ENCODE measurements around the gene OR1F1. TPM values are rescaled to one million over a fixed set of nuclear protein-coding genes. Genes with fewer than 3 reads are reported as not detected.

Gene OR1F1
- total RNA-seq, 1 experiment from 2014 or later: 0.44 TPM

DNA sequence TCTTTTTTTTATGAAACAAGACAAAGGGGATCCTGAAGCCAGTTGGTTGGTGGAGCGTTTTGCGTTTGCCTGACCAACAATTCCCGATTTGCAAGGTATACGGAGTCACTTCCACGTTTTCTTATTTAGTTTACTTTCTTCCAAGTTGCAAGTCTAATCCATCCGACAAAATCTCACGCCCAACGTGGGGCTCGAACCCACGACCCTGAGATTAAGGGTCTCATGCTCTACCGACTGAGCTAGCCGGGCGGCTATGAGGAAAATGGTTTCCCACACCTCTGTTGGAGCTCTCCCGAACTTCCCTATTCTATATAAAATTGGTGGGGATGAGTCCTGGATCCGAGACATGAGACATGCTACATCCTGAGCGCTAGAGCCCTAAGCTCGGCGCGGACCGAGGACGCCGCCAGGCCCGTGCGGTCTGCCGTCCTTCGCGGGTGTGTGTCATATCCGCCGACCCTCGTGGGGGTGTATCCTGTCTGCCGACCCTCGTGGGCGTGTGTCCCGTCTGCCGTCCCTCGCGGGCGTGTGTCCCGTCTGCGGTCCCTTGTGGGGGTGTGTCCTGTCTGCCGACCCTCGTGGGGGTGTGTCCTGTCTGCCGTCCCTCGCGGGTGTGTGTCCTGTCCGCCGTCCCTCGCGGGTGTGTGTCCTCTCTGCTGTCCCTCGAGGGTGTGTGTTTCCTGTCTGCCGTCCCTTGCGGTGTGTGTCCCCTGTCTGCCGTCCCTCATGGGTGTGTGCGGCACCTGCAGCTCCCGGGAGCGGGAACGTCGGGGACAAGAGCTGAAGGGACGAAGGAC is 30.6 kb upstream of the OR1F1 start:
- ChIA-PET POLR2A (interaction anchor here (1.0 to 3.4 kb wide), 6 partner anchors 7 to 129 kb away, joined by 3 to 41 read pairs (median 8); partner anchors contain the start of gene ZSCAN10), CTCF (interaction anchor here (0.6 to 6.2 kb wide), 10 partner anchors 6 to 154 kb away, joined by 3 to 95 read pairs (median 5); partner anchors contain the start of gene ZNF213)
- no peaks in the 10 kb centered on the region for H3K9me3 Mint-ChIP-seq
- H3K27me3 Mint-ChIP-seq (ENCODE audit: low read depth): peaks cover 35% of the 10 kb centered on the region
- H3K4me3 Mint-ChIP-seq: peak overlapping the region; percentile 91
- H3K36me3 Mint-ChIP-seq: no peaks in the 10 kb centered on the region
- DNase-seq (ENCODE audit: low spot score): peak; percentile 90
- peak; percentile 66 for ATAC-seq
- H3K4me1 Mint-ChIP-seq: peaks cover 6% of the 10 kb centered on the region
- peak overlapping the region; percentile 80 for H3K27ac Mint-ChIP-seq
- no peak for TF ChIP-seq ARID4B (CRISPR knock-in tag; IDR thresholded peaks at IDR 0.05; ENCODE audit: borderline replicate concordance)
- TF ChIP-seq CREM (CRISPR knock-in tag; IDR thresholded peaks at IDR 0.05): no peak
- TF ChIP-seq IRF2 (CRISPR knock-in tag; IDR thresholded peaks at IDR 0.05; ENCODE audit: borderline replicate concordance, low read depth): 0 out of 2 replicates have a peak, but pooled peaks have one; percentile 38
- TF ChIP-seq ZNF263 (CRISPR knock-in tag; IDR thresholded peaks at IDR 0.05; ENCODE audit: low read depth): no peak
- TF ChIP-seq, protein P1, sequence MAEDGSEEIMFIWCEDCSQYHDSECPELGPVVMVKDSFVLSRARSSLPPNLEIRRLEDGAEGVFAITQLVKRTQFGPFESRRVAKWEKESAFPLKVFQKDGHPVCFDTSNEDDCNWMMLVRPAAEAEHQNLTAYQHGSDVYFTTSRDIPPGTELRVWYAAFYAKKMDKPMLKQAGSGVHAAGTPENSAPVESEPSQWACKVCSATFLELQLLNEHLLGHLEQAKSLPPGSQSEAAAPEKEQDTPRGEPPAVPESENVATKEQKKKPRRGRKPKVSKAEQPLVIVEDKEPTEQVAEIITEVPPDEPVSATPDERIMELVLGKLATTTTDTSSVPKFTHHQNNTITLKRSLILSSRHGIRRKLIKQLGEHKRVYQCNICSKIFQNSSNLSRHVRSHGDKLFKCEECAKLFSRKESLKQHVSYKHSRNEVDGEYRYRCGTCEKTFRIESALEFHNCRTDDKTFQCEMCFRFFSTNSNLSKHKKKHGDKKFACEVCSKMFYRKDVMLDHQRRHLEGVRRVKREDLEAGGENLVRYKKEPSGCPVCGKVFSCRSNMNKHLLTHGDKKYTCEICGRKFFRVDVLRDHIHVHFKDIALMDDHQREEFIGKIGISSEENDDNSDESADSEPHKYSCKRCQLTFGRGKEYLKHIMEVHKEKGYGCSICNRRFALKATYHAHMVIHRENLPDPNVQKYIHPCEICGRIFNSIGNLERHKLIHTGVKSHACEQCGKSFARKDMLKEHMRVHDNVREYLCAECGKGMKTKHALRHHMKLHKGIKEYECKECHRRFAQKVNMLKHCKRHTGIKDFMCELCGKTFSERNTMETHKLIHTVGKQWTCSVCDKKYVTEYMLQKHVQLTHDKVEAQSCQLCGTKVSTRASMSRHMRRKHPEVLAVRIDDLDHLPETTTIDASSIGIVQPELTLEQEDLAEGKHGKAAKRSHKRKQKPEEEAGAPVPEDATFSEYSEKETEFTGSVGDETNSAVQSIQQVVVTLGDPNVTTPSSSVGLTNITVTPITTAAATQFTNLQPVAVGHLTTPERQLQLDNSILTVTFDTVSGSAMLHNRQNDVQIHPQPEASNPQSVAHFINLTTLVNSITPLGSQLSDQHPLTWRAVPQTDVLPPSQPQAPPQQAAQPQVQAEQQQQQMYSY (CRISPR knock-in tag; IDR thresholded peaks at IDR 0.05): 0 out of 2 replicates have a peak, but pooled peaks have one; percentile 28
- no peak for TF ChIP-seq GRHL2 (CRISPR knock-in tag; IDR thresholded peaks at IDR 0.05; ENCODE audit: insufficient replicate concordance, severe bottlenecking)
- TF ChIP-seq AR (CRISPR knock-in tag; IDR thresholded peaks at IDR 0.05): no peak
- TF ChIP-seq OVOL2 (CRISPR knock-in tag; IDR thresholded peaks at IDR 0.05; ENCODE audit: borderline replicate concordance): no peak
- 0 out of 2 replicates have a peak, but pooled peaks have one; percentile 43 for TF ChIP-seq ZNF532 (CRISPR knock-in tag; IDR thresholded peaks at IDR 0.05; ENCODE audit: borderline replicate concordance)
- peak; percentile 41; the same call in 1 of the 2 replicates for TF ChIP-seq MAX (CRISPR knock-in tag; IDR thresholded peaks at IDR 0.05)
- TF ChIP-seq TP53 (CRISPR knock-in tag; IDR thresholded peaks at IDR 0.05): no peak
- no peak for TF ChIP-seq SOX15 (CRISPR knock-in tag; IDR thresholded peaks at IDR 0.05)
- TF ChIP-seq ESRRA (CRISPR knock-in tag; IDR thresholded peaks at IDR 0.05; ENCODE audit: borderline replicate concordance): no peak
- TF ChIP-seq JAZF1 (CRISPR knock-in tag; IDR thresholded peaks at IDR 0.05): no peak
- TF ChIP-seq TCF7 (CRISPR knock-in tag; IDR thresholded peaks at IDR 0.05; ENCODE audit: low read depth): no peak
- TF ChIP-seq, protein P2, sequence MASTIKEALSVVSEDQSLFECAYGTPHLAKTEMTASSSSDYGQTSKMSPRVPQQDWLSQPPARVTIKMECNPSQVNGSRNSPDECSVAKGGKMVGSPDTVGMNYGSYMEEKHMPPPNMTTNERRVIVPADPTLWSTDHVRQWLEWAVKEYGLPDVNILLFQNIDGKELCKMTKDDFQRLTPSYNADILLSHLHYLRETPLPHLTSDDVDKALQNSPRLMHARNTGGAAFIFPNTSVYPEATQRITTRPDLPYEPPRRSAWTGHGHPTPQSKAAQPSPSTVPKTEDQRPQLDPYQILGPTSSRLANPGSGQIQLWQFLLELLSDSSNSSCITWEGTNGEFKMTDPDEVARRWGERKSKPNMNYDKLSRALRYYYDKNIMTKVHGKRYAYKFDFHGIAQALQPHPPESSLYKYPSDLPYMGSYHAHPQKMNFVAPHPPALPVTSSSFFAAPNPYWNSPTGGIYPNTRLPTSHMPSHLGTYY (CRISPR knock-in tag; IDR thresholded peaks at IDR 0.05): no peak
- no peak for TF ChIP-seq ZNF219 (CRISPR knock-in tag; IDR thresholded peaks at IDR 0.05; ENCODE audit: borderline replicate concordance)
- TF ChIP-seq FOXP1 (CRISPR knock-in tag; IDR thresholded peaks at IDR 0.05; ENCODE audit: borderline replicate concordance): peak; percentile 31; the same call in 1 of the 2 replicates
- TF ChIP-seq ZNF232 (CRISPR knock-in tag; IDR thresholded peaks at IDR 0.05): no peak

Data from WTC11 (cell line).